HG03460 (cell line): Measurements from ENCODE around the gene DDX59.

Source experiments
- ATAC-seq: cut with Tn5 transposase; IDR thresholded peaks from one replicate; pipeline ENCODE4 v1.9.1; 2021; ENCODE audit not compliant: unreplicated experiment

DDX59 gene

GRCh38 chr1:200671235-200671786 lies 1.6 kb upstream of the DDX59 start:
- ATAC-seq: no peak

- peak; percentile 11 for ATAC-seq
These were observed 773 bp upstream of the DDX59 start for GRCh38 chr1:200670242-200671118.

GRCh38 chr1:200668514-200669313 lies 993 bp downstream of the DDX59 start:
- ATAC-seq: no peak

- no peak for ATAC-seq
These were observed 3.4 kb downstream of the DDX59 start for GRCh38 chr1:200666309-200666708.

GRCh38 chr1:200665861-200666260 lies 3.8 kb downstream of the DDX59 start:
- ATAC-seq: no peak

GRCh38 chr1:200660719-200661118 lies 9.0 kb downstream of the DDX59 start:
- no peak for ATAC-seq

GRCh38 chr1:200659269-200659668 lies 10.4 kb downstream of the DDX59 start:
- no peak for ATAC-seq

GRCh38 chr1:200658037-200658818 lies 11.5 kb downstream of the DDX59 start:
- no peak for ATAC-seq

GRCh38 chr1:200654660-200655059 lies 15.0 kb downstream of the DDX59 start:
- peak; percentile 91 for ATAC-seq

- ATAC-seq: no peak
These were observed 16.7 kb downstream of the DDX59 start for GRCh38 chr1:200653022-200653462.

- no peak for ATAC-seq
These were observed 17.3 kb downstream of the DDX59 start for GRCh38 chr1:200652378-200652777.

GRCh38 chr1:200646515-200646914 lies 23.2 kb downstream of the DDX59 start:
- ATAC-seq: no peak

GRCh38 chr1:200644021-200644420 lies 25.7 kb downstream of the DDX59 start:
- no peak for ATAC-seq

GRCh38 chr1:200642481-200642880 lies 27.2 kb downstream of the DDX59 start:
- ATAC-seq: no peak

- ATAC-seq: no peak
These were observed 28.7 kb downstream of the DDX59 start for GRCh38 chr1:200640963-200641401.

GRCh38 chr1:200640373-200640962 lies 29.2 kb downstream of the DDX59 start:
- no peak for ATAC-seq

- ATAC-seq: no peak
These were observed 31.6 kb downstream of the DDX59 start for GRCh38 chr1:200638073-200638472.

GRCh38 chr1:200636681-200637080 lies 33.0 kb downstream of the DDX59 start:
- no peak for ATAC-seq

- ATAC-seq: no peak
These were observed 35.2 kb downstream of the DDX59 start for GRCh38 chr1:200634261-200635122.
